NCI-H2171 (cell line): Measurements from ENCODE around the gene PLIN1.

Experiments used
- DNase-seq: peaks from one replicate; lab custom pipeline; 2025; lab: John Stamatoyannopoulos, UW

Gene PLIN1

GRCh38 chr15:89627256-89627970 is 51.8 kb downstream of the PLIN1 start:
- no peak for DNase-seq

- DNase-seq = no peak
Observed at GRCh38 chr15:89625716-89626115, 53.5 kb downstream of the PLIN1 start.

- no peak for DNase-seq
Observed at GRCh38 chr15:89623165-89623564, 56.0 kb downstream of the PLIN1 start.

- DNase-seq = no peak
Observed at GRCh38 chr15:89621547-89621946, 57.6 kb downstream of the PLIN1 start.

- no peak for DNase-seq
Observed at GRCh38 chr15:89616228-89616627, 62.9 kb downstream of the PLIN1 start.

GRCh38 chr15:89615135-89615534 is 64.0 kb downstream of the PLIN1 start:
- DNase-seq = no peak
